Amniotic stem cell (primary cell): ENCODE results near the gene CCDC87.
"Not testable (repeated sequence)": the region's sequence is repeated elsewhere in the genome, so short reads cannot be mapped to it uniquely, and the experiment has no call there.

ENCODE experiments used
- DNase-seq: peaks from one replicate; lab custom pipeline; 2025; lab: John Stamatoyannopoulos, UW

CCDC87 gene

GRCh38 chr11:66550887-66551286, 42.0 kb downstream of the CCDC87 start:
- no peak for DNase-seq

- no peak for DNase-seq
These were observed 43.2 kb downstream of the CCDC87 start for GRCh38 chr11:66549696-66550095.

- no peak for DNase-seq
These were observed 43.9 kb downstream of the CCDC87 start for GRCh38 chr11:66548774-66549630.

DNA sequence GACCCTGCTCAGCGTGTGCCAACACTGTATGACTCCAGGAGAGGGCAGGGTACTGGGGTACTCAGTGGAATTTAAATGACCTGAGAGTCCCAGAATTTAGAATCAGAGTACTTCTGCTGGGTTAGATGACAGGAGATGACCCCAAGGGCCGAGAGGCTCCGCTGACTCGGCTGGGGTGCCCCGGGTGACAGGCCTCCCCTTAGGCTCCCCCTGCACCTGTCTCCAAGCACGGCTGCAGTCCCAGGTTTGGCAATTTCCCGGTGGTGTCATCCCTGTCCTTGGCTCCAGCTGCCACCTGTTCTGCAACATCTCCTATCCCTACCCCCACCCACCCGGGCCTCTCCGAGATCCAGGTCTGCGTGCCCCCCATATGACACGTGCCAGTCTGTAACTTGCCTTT, 44.8 kb downstream of the CCDC87 start:
- DNase-seq = no peak

DNA sequence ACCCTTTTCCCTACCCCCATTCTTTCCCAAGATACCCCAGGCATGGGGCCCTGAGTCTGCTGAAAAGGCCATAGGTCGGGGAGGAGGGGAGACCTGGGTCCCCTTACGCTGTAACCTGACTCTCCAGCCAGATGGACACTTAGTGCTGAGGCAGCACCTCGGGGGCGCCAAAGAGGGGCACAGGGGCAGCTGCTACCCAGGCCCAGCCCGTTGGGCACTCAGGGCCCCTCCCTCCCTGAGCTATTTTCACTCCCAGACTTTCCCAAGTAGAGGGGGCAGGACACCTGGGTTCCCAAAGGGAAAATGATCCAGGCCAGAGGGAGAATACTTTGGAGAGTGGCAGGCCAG, 45.2 kb downstream of the CCDC87 start:
- DNase-seq = no peak

DNA sequence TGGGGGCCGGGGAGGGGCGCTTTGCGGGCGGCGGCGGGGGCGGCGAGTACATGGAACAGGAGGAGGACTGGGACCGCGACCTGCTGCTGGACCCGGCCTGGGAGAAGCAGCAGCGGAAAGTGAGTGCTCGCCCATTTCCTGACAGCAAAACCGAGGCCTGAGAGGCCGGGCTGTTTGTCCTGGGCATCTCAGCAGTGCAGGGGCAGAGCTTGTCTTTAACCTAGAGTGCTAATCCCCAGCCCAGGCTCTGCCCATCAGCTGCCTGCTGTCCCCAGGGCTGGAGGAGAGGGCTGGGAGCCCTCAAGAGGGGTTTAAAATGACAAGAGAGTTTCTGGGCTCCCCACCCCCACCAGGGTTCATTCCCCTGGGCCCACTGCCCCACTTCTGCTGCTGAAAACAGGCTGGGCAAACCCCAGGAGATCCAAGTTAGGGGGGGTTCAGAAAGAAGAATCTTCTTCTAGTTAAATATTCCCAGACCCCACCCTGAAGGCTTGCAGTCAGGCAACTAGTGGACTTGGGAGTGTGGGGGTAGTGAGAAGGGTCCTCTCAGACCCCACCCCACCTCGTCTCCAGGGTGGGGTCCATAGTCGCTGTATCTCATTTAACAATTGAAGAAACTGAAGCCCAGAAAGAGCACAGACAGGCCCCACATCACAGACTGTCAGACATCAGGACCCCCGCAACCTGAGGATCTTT, 45.7 kb downstream of the CCDC87 start:
- DNase-seq = no peak

- no peak for DNase-seq
These were observed 46.4 kb downstream of the CCDC87 start, which contains the start of gene ACTN3 for GRCh38 chr11:66546368-66546965. ACTN3 (plus strand) TSS chr11:66546903; CDS start chr11:66546938, 35 bp downstream.

DNA sequence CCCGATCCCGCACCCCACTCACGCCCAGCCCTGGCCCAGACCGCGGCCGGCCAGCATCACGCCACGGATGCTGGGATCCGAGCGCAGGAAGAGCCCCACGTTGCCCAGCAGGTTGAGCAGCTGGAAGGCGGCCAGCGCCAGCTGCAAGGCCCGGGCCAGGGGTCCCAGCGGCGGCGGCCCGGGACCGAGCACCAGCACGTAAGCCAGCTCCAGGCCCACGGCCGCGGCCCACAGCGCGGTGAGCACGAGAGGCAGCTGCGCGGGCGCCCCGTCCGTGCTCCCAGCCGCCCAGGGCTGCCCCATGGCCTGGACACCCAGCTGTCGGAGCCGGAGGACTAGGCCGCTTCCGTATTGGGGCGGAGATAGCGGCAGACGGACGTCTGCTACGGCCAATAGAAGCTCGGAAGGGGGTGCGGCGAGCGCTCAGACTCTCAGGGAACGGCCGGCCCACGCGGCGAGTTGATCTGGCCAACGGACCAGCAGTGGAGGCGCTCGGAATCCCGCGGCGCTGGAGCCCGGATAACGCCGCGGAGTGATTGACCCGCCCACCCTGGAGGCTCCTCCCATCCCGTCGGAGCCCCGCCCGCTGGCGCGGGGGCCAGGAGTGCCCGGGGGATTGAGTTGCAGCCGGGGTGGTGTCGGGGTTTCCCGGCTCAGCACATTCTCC, 47.0 kb downstream of the CCDC87 start, which contains the start of gene ZDHHC24:
Gene ZDHHC24, minus strand, starts transcription at position 348 of the 667 bp plus-strand sequence. Its CDS starts 45 bp downstream, at position 303.
- DNase-seq = peak; percentile 93

GRCh38 chr11:66544952-66545351, 47.9 kb downstream of the CCDC87 start:
- DNase-seq = not testable (repeated sequence)

DNA sequence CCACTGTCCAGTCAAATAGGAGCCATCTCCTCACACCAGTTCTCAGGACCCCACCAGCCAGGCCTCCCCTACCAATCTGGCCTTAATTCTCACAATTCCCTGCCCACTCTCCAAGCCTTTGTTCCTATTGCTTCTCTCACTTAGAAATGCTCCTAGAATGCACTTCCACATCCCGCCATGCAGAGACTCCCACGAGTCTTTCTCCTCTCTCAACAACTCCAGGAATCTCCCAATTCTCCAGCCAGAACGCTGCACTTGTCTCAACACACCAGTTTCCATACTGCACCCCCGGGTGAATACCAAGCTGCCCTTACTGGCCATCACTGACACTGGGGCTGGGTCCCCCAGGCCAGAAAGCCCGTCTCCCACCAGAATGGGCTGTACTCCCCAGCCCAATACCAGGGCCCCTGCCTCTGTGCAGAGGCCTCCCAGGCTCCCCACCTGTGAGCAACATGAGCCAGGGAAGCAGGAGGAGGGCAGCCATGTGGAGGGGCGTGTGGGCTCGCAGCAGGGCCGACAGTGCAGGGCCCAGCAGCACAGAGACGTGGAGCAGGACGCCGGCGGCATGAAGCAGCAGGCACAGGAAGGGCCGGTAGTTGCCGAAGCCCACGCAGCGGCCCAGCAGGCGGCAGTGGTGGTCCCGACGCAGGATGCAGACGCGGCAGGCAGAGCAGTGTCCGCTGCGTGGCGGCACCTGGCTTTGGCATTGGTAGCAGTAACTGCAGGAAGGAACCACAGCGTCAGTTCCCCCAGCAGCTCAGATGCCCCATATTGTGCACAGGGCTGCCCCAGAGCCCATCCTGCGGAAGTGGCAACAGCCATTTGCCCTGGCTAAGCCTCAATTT, 49.4 kb downstream of the CCDC87 start:
- DNase-seq = no peak

GRCh38 chr11:66542362-66542761, 50.5 kb downstream of the CCDC87 start:
- DNase-seq = no peak

GRCh38 chr11:66541892-66542291, 51.0 kb downstream of the CCDC87 start:
- DNase-seq = no peak

- not testable (repeated sequence) for DNase-seq
These were observed 52.3 kb downstream of the CCDC87 start for GRCh38 chr11:66540598-66540997.
